Fibroblast of villous mesenchyme (primary cell): ENCODE measurements around the gene MAP1A. TPM values are rescaled to one million over a fixed set of nuclear protein-coding genes. Genes with fewer than 3 reads are reported as not detected.

Experiments used
- DNase-seq: peaks from one replicate; pipeline ENCODE4 v3.0.0-alpha.2; 2010; ENCODE audit warnings: low read depth
- H3K4me3 ChIP-seq: 2 replicates; pipeline ENCODE4 v1.5.1; 2011; ENCODE audit warnings: low read depth, mild to moderate bottlenecking, low read length
- CTCF ChIP-seq: IDR thresholded peaks from 2 replicates; pipeline ENCODE4 v1.5.1; 2012; ENCODE audit warnings: low read depth, mild to moderate bottlenecking, low read length; ENCODE audit not compliant: insufficient read depth
- total RNA-seq: library from RNA; depleted of rRNA; stranded (reverse); fragments of >200 nt; gene quantifications from 2 replicates; pipeline ENCODE4 v1.2.3, GENCODE V29; 2012

Gene MAP1A
- total RNA-seq, 1 donor, result 60.9 TPM

- H3K4me3 ChIP-seq, result peak overlapping the region; percentile 89
- peak; percentile 45 for DNase-seq
- no peak for TF ChIP-seq CTCF
Observed at GRCh38 chr15:43516801-43517353, 531 bp upstream of the MAP1A start.

GRCh38 chr15:43518197-43518761 lies 871 bp downstream of the MAP1A start:
- TF ChIP-seq CTCF, result no peak
- H3K4me3 ChIP-seq, result peak overlapping the region; percentile 89
- peak; percentile 27 for DNase-seq

GRCh38 chr15:43519196-43519595 lies 1.8 kb downstream of the MAP1A start:
- TF ChIP-seq CTCF, result no peak
- no peak for DNase-seq
- H3K4me3 ChIP-seq, result peak overlapping the region; percentile 89

- H3K4me3 ChIP-seq, result no peak overlapping the region
- DNase-seq, result no peak
- TF ChIP-seq CTCF, result no peak
Observed at GRCh38 chr15:43520138-43520537, 2.7 kb downstream of the MAP1A start.

GRCh38 chr15:43521419-43521818 lies 4.0 kb downstream of the MAP1A start:
- TF ChIP-seq CTCF, result no peak
- no peak for DNase-seq
- H3K4me3 ChIP-seq, result no peak overlapping the region

- H3K4me3 ChIP-seq, result no peak overlapping the region
- no peak for TF ChIP-seq CTCF
- DNase-seq, result no peak
Observed at GRCh38 chr15:43522247-43522646, 4.8 kb downstream of the MAP1A start.

- no peak for DNase-seq
- no peak for TF ChIP-seq CTCF
Observed at GRCh38 chr15:43523646-43524045, 6.2 kb downstream of the MAP1A start.

More at GRCh38 chr15:43523646-43524045, 6.2 kb downstream of the MAP1A start:
- no peak overlapping the region for H3K4me3 ChIP-seq
